Glutamatergic neuron (in vitro differentiated cells): ENCODE data around the gene NAV3. TPM values are rescaled to one million over a fixed set of nuclear protein-coding genes. Genes with fewer than 3 reads are reported as not detected.
A peak's percentile ranks its signal among the peaks of the same experiment; 100 is the strongest.

ENCODE experiments used
- DNase-seq: peaks from one replicate; pipeline ENCODE4 v3.0.0; 2022
- H3K27ac Mint-ChIP-seq: one replicate; pipeline ENCODE4 v1.8.0; 2020; ENCODE audit warnings: mild to moderate bottlenecking, mixed read lengths, inconsistent platforms; ENCODE audit not compliant: unreplicated experiment
- H3K27me3 Mint-ChIP-seq: one replicate; pipeline ENCODE4 v1.8.0; 2020; ENCODE audit warnings: mild to moderate bottlenecking, moderate library complexity, mixed read lengths, inconsistent platforms; ENCODE audit not compliant: unreplicated experiment
- H3K36me3 Mint-ChIP-seq: one replicate; pipeline ENCODE4 v1.8.0; 2020; ENCODE audit warnings: mild to moderate bottlenecking, mixed read lengths, inconsistent platforms; ENCODE audit not compliant: unreplicated experiment
- H3K4me1 Mint-ChIP-seq: one replicate; pipeline ENCODE4 v1.8.0; 2020; ENCODE audit warnings: mild to moderate bottlenecking, low read depth, mixed read lengths, inconsistent platforms; ENCODE audit not compliant: unreplicated experiment
- H3K4me3 Mint-ChIP-seq: one replicate; pipeline ENCODE4 v1.8.0; 2020; ENCODE audit warnings: mild to moderate bottlenecking, mixed read lengths, inconsistent platforms; ENCODE audit not compliant: unreplicated experiment
- H3K9me3 Mint-ChIP-seq: one replicate; pipeline ENCODE4 v1.8.0; 2020; ENCODE audit warnings: mild to moderate bottlenecking, moderate library complexity, mixed read lengths, inconsistent platforms; ENCODE audit not compliant: unreplicated experiment
- CTCF ChIP-seq: fragments of 200-600 bp; sonication (generic); IDR thresholded peaks from one replicate; pipeline ENCODE4 v1.5.0; 2021; ENCODE audit not compliant: partially characterized antibody, unreplicated experiment
- total RNA-seq: library from RNA; stranded (reverse); fragmentation: NEBNext Ultra II Directional; extraction: Animal tissue kit (Norgen Biotek cat#: 25700); gene quantifications from one replicate; pipeline ENCODE4 v1.2.1, GENCODE V29; 2021; ENCODE audit not compliant: unreplicated experiment

Gene NAV3
- total RNA-seq, 1 donor from 2014 or later, result 13.6 TPM

DNA sequence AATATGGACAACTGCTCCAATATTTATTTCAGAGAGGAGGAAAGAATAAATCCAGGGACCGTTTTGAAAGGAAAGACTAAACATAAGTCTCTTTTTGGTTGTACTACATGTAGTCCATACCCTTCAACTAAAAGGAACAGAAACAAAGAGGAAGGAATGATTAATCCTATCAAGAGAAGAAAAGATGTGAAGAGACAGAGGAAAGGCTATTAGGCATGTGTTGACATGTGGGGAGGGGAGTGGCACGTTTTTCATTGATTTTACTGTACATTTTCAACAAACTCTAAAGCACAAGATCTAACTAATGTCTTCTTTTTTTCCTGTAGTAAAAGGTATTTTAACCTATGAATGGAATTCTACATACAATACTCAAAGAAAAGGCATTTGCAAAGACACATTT, 85.6 kb downstream of the NAV3 start:
- Mint-ChIP-seq H3K27me3 (no peaks in the 10 kb centered on the region), H3K36me3 (no peaks in the 10 kb centered on the region), H3K27ac (peak overlapping the region; percentile 19), H3K4me1 (peaks cover 4% of the 10 kb centered on the region), H3K9me3 (no peaks in the 10 kb centered on the region), H3K4me3 (no peak overlapping the region)
- DNase-seq, result no peak
- TF ChIP-seq CTCF, result no peak

DNA sequence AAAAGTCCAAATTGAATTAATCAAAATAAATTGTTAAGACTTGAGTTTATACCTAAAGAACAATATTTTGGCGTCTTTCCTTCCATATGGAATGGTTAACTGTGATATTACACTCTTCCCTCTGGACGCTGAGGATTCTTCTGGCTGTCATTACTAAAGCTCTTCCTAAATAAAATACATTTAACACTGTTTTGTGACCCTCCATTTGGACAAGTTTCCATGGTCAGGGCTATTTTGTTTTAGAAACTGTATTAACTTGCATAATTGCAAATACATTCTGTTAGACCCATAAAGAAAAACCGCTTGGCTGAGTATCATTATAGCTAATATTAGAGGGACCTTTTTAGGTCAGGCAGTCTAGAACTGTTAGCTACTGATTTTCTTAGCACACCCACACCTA, 87.4 kb downstream of the NAV3 start:
- Mint-ChIP-seq H3K27ac (no peak overlapping the region), H3K4me1 (peaks cover 4% of the 10 kb centered on the region)

DNA sequence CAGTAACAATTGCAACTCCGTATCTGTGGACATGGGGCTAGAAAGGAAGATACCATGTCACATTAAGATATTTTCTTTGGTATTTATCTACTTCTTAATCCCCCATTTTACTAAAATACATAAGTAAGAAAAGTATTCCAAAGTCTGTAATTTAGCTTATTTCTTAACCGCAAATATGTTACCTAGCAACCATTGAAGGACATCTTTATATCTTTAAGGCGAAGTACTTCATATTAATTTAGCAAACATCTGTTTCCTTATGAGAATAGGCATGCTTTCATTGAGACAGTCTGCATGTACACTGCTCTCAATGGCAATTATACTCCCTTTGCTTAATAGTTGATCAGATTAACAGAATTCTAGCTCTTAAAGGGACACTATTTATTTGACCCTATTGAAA, 88.8 kb downstream of the NAV3 start:
- no peak for TF ChIP-seq CTCF
- no peak for DNase-seq
- Mint-ChIP-seq H3K9me3 (no peaks in the 10 kb centered on the region), H3K27ac (no peak overlapping the region), H3K4me1 (peaks cover 4% of the 10 kb centered on the region), H3K27me3 (no peaks in the 10 kb centered on the region), H3K4me3 (no peak overlapping the region), H3K36me3 (no peaks in the 10 kb centered on the region)

More for the DNA sequence above, 87.4 kb downstream of the NAV3 start:
- DNase-seq, result no peak
- TF ChIP-seq CTCF, result no peak
- Mint-ChIP-seq H3K27me3 (no peaks in the 10 kb centered on the region), H3K4me3 (no peak overlapping the region), H3K9me3 (no peaks in the 10 kb centered on the region), H3K36me3 (no peaks in the 10 kb centered on the region)

DNA sequence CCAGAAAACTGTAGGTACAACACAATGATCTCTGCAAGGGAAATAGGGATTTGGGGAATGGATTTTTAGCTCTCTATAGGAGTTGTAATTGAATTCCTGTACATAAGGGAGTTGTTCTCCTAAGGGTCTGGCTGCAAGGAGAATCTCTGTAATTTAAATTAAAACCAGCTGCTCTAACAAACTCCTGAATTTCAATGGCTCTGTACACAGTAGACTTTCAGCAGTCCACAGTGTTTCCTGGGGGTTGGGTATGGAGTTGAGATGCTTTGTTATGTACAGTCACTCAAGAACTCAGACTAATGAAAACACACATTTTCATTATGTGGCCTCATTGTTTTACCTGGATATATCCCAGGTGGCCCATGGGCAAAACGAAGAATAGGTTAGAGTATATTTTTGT, 93.2 kb downstream of the NAV3 start:
- no peak for DNase-seq
- no peaks in the 10 kb centered on the region for H3K36me3 Mint-ChIP-seq
- no peak for TF ChIP-seq CTCF
- H3K27ac Mint-ChIP-seq, result no peak overlapping the region
- H3K27me3 Mint-ChIP-seq, result no peaks in the 10 kb centered on the region
- H3K4me3 Mint-ChIP-seq, result no peak overlapping the region
- H3K4me1 Mint-ChIP-seq, result no peaks in the 10 kb centered on the region
- H3K9me3 Mint-ChIP-seq, result no peaks in the 10 kb centered on the region

DNA sequence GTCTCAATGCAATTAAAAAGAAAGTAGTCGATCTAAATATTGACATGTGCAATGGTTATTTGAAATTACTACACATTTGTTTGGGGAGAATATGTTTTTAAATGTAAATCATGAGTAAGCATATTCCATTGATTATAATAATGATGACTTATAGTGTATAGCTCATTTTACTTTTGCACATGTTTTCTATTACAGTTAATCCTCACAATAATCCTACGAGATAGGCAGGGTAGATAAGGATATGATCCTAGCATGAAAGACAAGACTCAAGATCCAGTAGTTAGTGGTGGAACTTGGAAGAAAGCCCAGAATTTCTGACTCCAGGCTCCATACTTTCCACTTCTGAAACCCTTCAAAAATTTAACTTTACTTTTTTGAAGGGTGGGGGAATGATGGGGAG, 94.0 kb downstream of the NAV3 start:
- Mint-ChIP-seq H3K4me3 (no peak overlapping the region), H3K27me3 (no peaks in the 10 kb centered on the region), H3K9me3 (no peaks in the 10 kb centered on the region), H3K27ac (no peak overlapping the region), H3K36me3 (no peaks in the 10 kb centered on the region), H3K4me1 (no peaks in the 10 kb centered on the region)
- DNase-seq, result no peak
- no peak for TF ChIP-seq CTCF
